ENCODE results near the gene ELOB.
A peak's percentile ranks its signal among the peaks of the same experiment; 100 is the strongest.

Gene ELOB

GRCh38 chr16:2761886-2762583, 15.0 kb downstream of the ELOB start:
- POLR2A ChIA-PET: no interaction called here
- peaks cover 45 to 100% (median 90%) of the 10 kb centered on the region in 4 experiments for H3K36me3 ChIP-seq (ENCODE audit: control insufficient read depth in 4 of 4, insufficient read depth in 4 of 4, low read length in 3 of 4)
- CTCF ChIA-PET: interaction anchor here (1.6 kb wide), 1 partner anchor 12 kb away, joined by 5 read pairs; no protein-coding TSS in a partner anchor

GRCh38 chr16:2761472-2761871, 15.6 kb downstream of the ELOB start:
- 97% methylated on average over 8 of the region's 10 CpGs for WGBS (ENCODE audit: insufficient coverage)
- ChIA-PET CTCF (no interaction called here), POLR2A (no interaction called here)
- no peak for DNase-seq
- Histone ChIP-seq H3K27me3 (replicated peaks in 2 of 5; ENCODE audit: control insufficient read depth in 4 of 5, insufficient read depth in 5 of 5, low read length in 4 of 5) (no peaks in the 10 kb centered on the region), H3K27ac (ENCODE audit: insufficient read depth in 1 of 2, low read depth in 1 of 2, low read length in 2 of 2, poor library complexity in 1 of 2, severe bottlenecking in 2 of 2) (no peak overlapping the region), H3K4me3 (ENCODE audit: control insufficient read depth in 1 of 7, extremely low read depth in 1 of 7, insufficient read depth in 4 of 7, low read depth in 2 of 7, low read length in 6 of 7) (no peak overlapping the region), H3K36me3 (ENCODE audit: control insufficient read depth in 4 of 4, insufficient read depth in 4 of 4, low read length in 3 of 4) (peaks cover 43 to 100% (median 88%) of the 10 kb centered on the region in 4 experiments), H3K9me3 (ENCODE audit: control extremely low read depth in 1 of 5, control insufficient read depth in 4 of 5, insufficient read depth in 2 of 5, low read depth in 1 of 5, low read length in 4 of 5) (no peaks in the 10 kb centered on the region), H3K4me1 (ENCODE audit: control extremely low read depth in 1 of 4, control insufficient read depth in 4 of 4, insufficient read depth in 4 of 4, low read length in 3 of 4) (no peaks in the 10 kb centered on the region)

More at GRCh38 chr16:2761886-2762583, 15.0 kb downstream of the ELOB start:
- Histone ChIP-seq H3K9me3 (ENCODE audit: control extremely low read depth in 1 of 5, control insufficient read depth in 4 of 5, insufficient read depth in 2 of 5, low read depth in 1 of 5, low read length in 4 of 5) (no peaks in the 10 kb centered on the region), H3K4me1 (ENCODE audit: control extremely low read depth in 1 of 4, control insufficient read depth in 4 of 4, insufficient read depth in 4 of 4, low read length in 3 of 4) (no peaks in the 10 kb centered on the region), H3K4me3 (ENCODE audit: control insufficient read depth in 1 of 7, extremely low read depth in 1 of 7, insufficient read depth in 4 of 7, low read depth in 2 of 7, low read length in 6 of 7) (no peak overlapping the region), H3K27ac (ENCODE audit: insufficient read depth in 1 of 2, low read depth in 1 of 2, low read length in 2 of 2, poor library complexity in 1 of 2, severe bottlenecking in 2 of 2) (no peak overlapping the region), H3K27me3 (replicated peaks in 2 of 5; ENCODE audit: control insufficient read depth in 4 of 5, insufficient read depth in 5 of 5, low read length in 4 of 5) (no peaks in the 10 kb centered on the region)
- 96% methylated on average over 33 of the region's 42 CpGs for WGBS (ENCODE audit: insufficient coverage)
- DNase-seq: no peak

- no peak for DNase-seq
- CTCF ChIA-PET: no interaction called here
- WGBS (ENCODE audit: insufficient coverage): 96% methylated on average over 11 of the region's 11 CpGs
- Histone ChIP-seq H3K27ac (ENCODE audit: insufficient read depth in 1 of 2, low read depth in 1 of 2, low read length in 2 of 2, poor library complexity in 1 of 2, severe bottlenecking in 2 of 2) (peak overlapping the region in 1 of 2 experiments; percentile 19), H3K4me1 (ENCODE audit: control extremely low read depth in 1 of 4, control insufficient read depth in 4 of 4, insufficient read depth in 4 of 4, low read length in 3 of 4) (peaks cover 13 to 26% (median 21%) of the 10 kb centered on the region in 4 experiments), H3K27me3 (replicated peaks in 2 of 5; ENCODE audit: control insufficient read depth in 4 of 5, insufficient read depth in 5 of 5, low read length in 4 of 5) (no peaks in the 10 kb centered on the region), H3K9me3 (ENCODE audit: control extremely low read depth in 1 of 5, control insufficient read depth in 4 of 5, insufficient read depth in 2 of 5, low read depth in 1 of 5, low read length in 4 of 5) (no peaks in the 10 kb centered on the region), H3K4me3 (ENCODE audit: control insufficient read depth in 1 of 7, extremely low read depth in 1 of 7, insufficient read depth in 4 of 7, low read depth in 2 of 7, low read length in 6 of 7) (no peak overlapping the region), H3K36me3 (ENCODE audit: control insufficient read depth in 4 of 4, insufficient read depth in 4 of 4, low read length in 3 of 4) (peaks cover 21 to 83% (median 53%) of the 10 kb centered on the region in 4 experiments)
- POLR2A ChIA-PET: no interaction called here
Observed at GRCh38 chr16:2757344-2757743, 19.7 kb downstream of the ELOB start.

GRCh38 chr16:2756288-2757015, 20.6 kb downstream of the ELOB start:
- no peak overlapping the region for H3K4me3 ChIP-seq (ENCODE audit: control insufficient read depth in 1 of 7, extremely low read depth in 1 of 7, insufficient read depth in 4 of 7, low read depth in 2 of 7, low read length in 6 of 7)

GRCh38 chr16:2755158-2755557, 21.9 kb downstream of the ELOB start:
- H3K36me3 ChIP-seq (ENCODE audit: control insufficient read depth in 4 of 4, insufficient read depth in 4 of 4, low read length in 3 of 4): peaks cover 15 to 61% (median 36%) of the 10 kb centered on the region in 4 experiments
- 43% methylated on average over 3 of the region's 3 CpGs for WGBS (ENCODE audit: insufficient coverage)
- no peaks in the 10 kb centered on the region for H3K27me3 ChIP-seq (replicated peaks in 2 of 5; ENCODE audit: control insufficient read depth in 4 of 5, insufficient read depth in 5 of 5, low read length in 4 of 5)
- peak overlapping the region in 5 of 7 experiments; percentile 13 to 95 (median 85) for H3K4me3 ChIP-seq (ENCODE audit: control insufficient read depth in 1 of 7, extremely low read depth in 1 of 7, insufficient read depth in 4 of 7, low read depth in 2 of 7, low read length in 6 of 7)
- H3K27ac ChIP-seq (ENCODE audit: insufficient read depth in 1 of 2, low read depth in 1 of 2, low read length in 2 of 2, poor library complexity in 1 of 2, severe bottlenecking in 2 of 2): no peak overlapping the region
- no peaks in the 10 kb centered on the region for H3K9me3 ChIP-seq (ENCODE audit: control extremely low read depth in 1 of 5, control insufficient read depth in 4 of 5, insufficient read depth in 2 of 5, low read depth in 1 of 5, low read length in 4 of 5)
- CTCF ChIA-PET: no interaction called here
- POLR2A ChIA-PET: interaction anchor here (0.8 kb wide), 1 partner anchor 22 kb away, joined by 3 read pairs; the partner anchor contains the start of gene ELOB
- DNase-seq: no peak
- peaks cover 13 to 33% (median 29%) of the 10 kb centered on the region in 4 experiments for H3K4me1 ChIP-seq (ENCODE audit: control extremely low read depth in 1 of 4, control insufficient read depth in 4 of 4, insufficient read depth in 4 of 4, low read length in 3 of 4)

More at GRCh38 chr16:2756288-2757015, 20.6 kb downstream of the ELOB start:
- CTCF ChIA-PET: interaction anchor here (1.0 to 1.2 kb wide), 2 partner anchors 17 to 19 kb away, joined by 3 read pairs; no protein-coding TSS in a partner anchor
- WGBS (ENCODE audit: insufficient coverage): 95% methylated on average over 29 of the region's 30 CpGs
- H3K27me3 ChIP-seq (replicated peaks in 2 of 5; ENCODE audit: control insufficient read depth in 4 of 5, insufficient read depth in 5 of 5, low read length in 4 of 5): no peaks in the 10 kb centered on the region
- POLR2A ChIA-PET: no interaction called here
- no peak for DNase-seq
- H3K27ac ChIP-seq (ENCODE audit: insufficient read depth in 1 of 2, low read depth in 1 of 2, low read length in 2 of 2, poor library complexity in 1 of 2, severe bottlenecking in 2 of 2): no peak overlapping the region
- peaks cover 13 to 32% (median 27%) of the 10 kb centered on the region in 4 experiments for H3K4me1 ChIP-seq (ENCODE audit: control extremely low read depth in 1 of 4, control insufficient read depth in 4 of 4, insufficient read depth in 4 of 4, low read length in 3 of 4)
- no peaks in the 10 kb centered on the region for H3K9me3 ChIP-seq (ENCODE audit: control extremely low read depth in 1 of 5, control insufficient read depth in 4 of 5, insufficient read depth in 2 of 5, low read depth in 1 of 5, low read length in 4 of 5)
- peaks cover 21 to 74% (median 44%) of the 10 kb centered on the region in 4 experiments for H3K36me3 ChIP-seq (ENCODE audit: control insufficient read depth in 4 of 4, insufficient read depth in 4 of 4, low read length in 3 of 4)

- peak overlapping the region; percentile 88 to 96 for H3K27ac ChIP-seq (ENCODE audit: insufficient read depth in 1 of 2, low read depth in 1 of 2, low read length in 2 of 2, poor library complexity in 1 of 2, severe bottlenecking in 2 of 2)
- ChIA-PET POLR2A (interaction anchor here (1.6 kb wide), 1 partner anchor 24 kb away, joined by 5 read pairs; the partner anchor contains the start of gene ELOB), CTCF (interaction anchor here (1.0 to 1.3 kb wide), 3 partner anchors 12 to 153 kb away, joined by 3 to 4 read pairs (median 3); no protein-coding TSS in a partner anchor)
- H3K4me3 ChIP-seq (ENCODE audit: control insufficient read depth in 1 of 7, extremely low read depth in 1 of 7, insufficient read depth in 4 of 7, low read depth in 2 of 7, low read length in 6 of 7): peak overlapping the region in 6 of 7 experiments; percentile 85 to 98 (median 93)
- DNase-seq: no peak
- no CpG with 5 or more reads among the region's 7 CpGs for WGBS (ENCODE audit: insufficient coverage)
- H3K4me1 ChIP-seq (ENCODE audit: control extremely low read depth in 1 of 4, control insufficient read depth in 4 of 4, insufficient read depth in 4 of 4, low read length in 3 of 4): peaks cover 13 to 33% (median 33%) of the 10 kb centered on the region in 4 experiments
- peaks cover 8 to 49% (median 26%) of the 10 kb centered on the region in 4 experiments for H3K36me3 ChIP-seq (ENCODE audit: control insufficient read depth in 4 of 4, insufficient read depth in 4 of 4, low read length in 3 of 4)
- H3K27me3 ChIP-seq (replicated peaks in 2 of 5; ENCODE audit: control insufficient read depth in 4 of 5, insufficient read depth in 5 of 5, low read length in 4 of 5): no peaks in the 10 kb centered on the region
- H3K9me3 ChIP-seq (ENCODE audit: control extremely low read depth in 1 of 5, control insufficient read depth in 4 of 5, insufficient read depth in 2 of 5, low read depth in 1 of 5, low read length in 4 of 5): no peaks in the 10 kb centered on the region
Observed at GRCh38 chr16:2753733-2754020, 23.4 kb downstream of the ELOB start.

All from common myeloid progenitor, CD34-positive (primary cell).